Measurements from ENCODE around the gene MBNL3. TPM values are rescaled to one million over a fixed set of nuclear protein-coding genes. Genes with fewer than 3 reads are reported as not detected.

Gene MBNL3
- total RNA-seq, 1 experiment from 2014 or later = 2.6 TPM

DNA sequence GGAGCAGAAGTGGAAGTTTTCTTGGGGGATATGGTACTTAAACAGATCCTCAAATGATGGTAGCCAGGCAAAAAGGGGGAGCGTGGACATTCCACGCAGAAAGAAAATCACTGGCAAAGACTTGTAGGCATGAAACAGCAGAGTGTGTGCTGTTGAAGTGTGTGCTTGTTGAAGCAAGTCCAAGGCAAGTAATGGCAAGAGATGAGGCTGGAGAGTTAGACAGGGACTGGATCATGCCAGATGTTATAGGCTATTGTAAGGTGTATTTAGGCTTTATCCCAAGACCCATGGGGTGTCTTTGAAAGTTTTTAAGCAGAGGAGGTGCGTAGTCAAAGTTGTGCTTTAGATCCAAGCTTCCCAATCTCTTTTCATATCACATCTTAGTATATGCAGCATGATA is 124.5 kb downstream of the MBNL3 start:
- TF ChIP-seq, protein P1, sequence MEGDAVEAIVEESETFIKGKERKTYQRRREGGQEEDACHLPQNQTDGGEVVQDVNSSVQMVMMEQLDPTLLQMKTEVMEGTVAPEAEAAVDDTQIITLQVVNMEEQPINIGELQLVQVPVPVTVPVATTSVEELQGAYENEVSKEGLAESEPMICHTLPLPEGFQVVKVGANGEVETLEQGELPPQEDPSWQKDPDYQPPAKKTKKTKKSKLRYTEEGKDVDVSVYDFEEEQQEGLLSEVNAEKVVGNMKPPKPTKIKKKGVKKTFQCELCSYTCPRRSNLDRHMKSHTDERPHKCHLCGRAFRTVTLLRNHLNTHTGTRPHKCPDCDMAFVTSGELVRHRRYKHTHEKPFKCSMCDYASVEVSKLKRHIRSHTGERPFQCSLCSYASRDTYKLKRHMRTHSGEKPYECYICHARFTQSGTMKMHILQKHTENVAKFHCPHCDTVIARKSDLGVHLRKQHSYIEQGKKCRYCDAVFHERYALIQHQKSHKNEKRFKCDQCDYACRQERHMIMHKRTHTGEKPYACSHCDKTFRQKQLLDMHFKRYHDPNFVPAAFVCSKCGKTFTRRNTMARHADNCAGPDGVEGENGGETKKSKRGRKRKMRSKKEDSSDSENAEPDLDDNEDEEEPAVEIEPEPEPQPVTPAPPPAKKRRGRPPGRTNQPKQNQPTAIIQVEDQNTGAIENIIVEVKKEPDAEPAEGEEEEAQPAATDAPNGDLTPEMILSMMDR (conservative IDR thresholded peaks at IDR 0.05) = no peak
- no peak overlapping the region for H3T11ph ChIP-seq (ENCODE audit: low read length)
- peak overlapping the region; percentile 96 for H3K23ac ChIP-seq (ENCODE audit: insufficient read length, low read depth, low read length)
- H3K9me3 ChIP-seq (ENCODE audit: control insufficient read depth, low read depth, low read length) = no peaks in the 10 kb centered on the region
- no peaks in the 10 kb centered on the region for H3K23me2 ChIP-seq (ENCODE audit: insufficient read length, low read depth, low read length, poor library complexity, severe bottlenecking)
- peak overlapping the region; percentile 21 for H2BK5ac ChIP-seq (ENCODE audit: insufficient read length, low read length)
- H2BK120ac ChIP-seq (ENCODE audit: low read depth, low read length, poor library complexity, severe bottlenecking) = no peak overlapping the region
- no peak overlapping the region for H4K91ac ChIP-seq (ENCODE audit: insufficient read length, low read depth, low read length)
- no peak overlapping the region for H3K14ac ChIP-seq (ENCODE audit: insufficient read depth, low read length)
- no peak overlapping the region for H2BK20ac ChIP-seq (ENCODE audit: low read depth, low read length, poor library complexity, severe bottlenecking)
- no peaks in the 10 kb centered on the region for H3K79me1 ChIP-seq (ENCODE audit: insufficient read depth, low read depth, low read length, poor library complexity, severe bottlenecking)
- Mint-ChIP-seq H3K27me3 (ENCODE audit: low read depth) (peaks cover 100% of the 10 kb centered on the region), H3K9me3 (peaks cover 2 to 6% of the 10 kb centered on the region in 2 experiments; a peak in 4 of 5 replicates), H3K27ac (no peak overlapping the region), H3K4me3 (no peak overlapping the region), H3K4me1 (peaks cover 24 to 26% of the 10 kb centered on the region in 2 experiments), H3K36me3 (ENCODE audit: insufficient read depth in 1 of 3, low read depth in 3 of 3) (0 out of 7 replicates have a peak, but pooled peaks cover 0 to 1% (median 0%) of the 10 kb centered on the region in 3 experiments)
- no peak overlapping the region for H3K18ac ChIP-seq (ENCODE audit: insufficient read length, low read depth, low read length)
- H3K4me2 ChIP-seq (ENCODE audit: insufficient read depth, insufficient read length, low read length) = no peak overlapping the region
- DNase-seq = no peak
- no peaks in the 10 kb centered on the region for H3K4me1 ChIP-seq (ENCODE audit: insufficient read depth, low read length)
- no peak overlapping the region for H2BK12ac ChIP-seq (ENCODE audit: insufficient read length, low read depth, low read length)
- no peak overlapping the region for H4K5ac ChIP-seq (ENCODE audit: insufficient read length, low read depth, low read length)
- no peak overlapping the region for H4K8ac ChIP-seq (replicated peaks; ENCODE audit: insufficient read length, low read depth, low read length)
- H2AK5ac ChIP-seq (ENCODE audit: insufficient read length, low read length) = no peak overlapping the region
- peaks cover 41% of the 10 kb centered on the region for H3K27me3 ChIP-seq (ENCODE audit: insufficient read depth, low read length)
- no peak overlapping the region for H2BK15ac ChIP-seq (ENCODE audit: low read depth, low read length)
- H3K9ac ChIP-seq (ENCODE audit: extremely low read depth, insufficient read length, low read length) = no peak overlapping the region
- H3K56ac ChIP-seq (ENCODE audit: insufficient read length, low read depth, low read length) = no peak overlapping the region
- no peak overlapping the region for H2AFZ ChIP-seq (ENCODE audit: low read length)
- no peak overlapping the region for H3K4ac ChIP-seq (ENCODE audit: low read depth, low read length)
- H3K27ac ChIP-seq (ENCODE audit: insufficient read length, low read depth, low read length) = no peak overlapping the region
- no peaks in the 10 kb centered on the region for H3K79me2 ChIP-seq (ENCODE audit: insufficient read depth, low read length)
- no peaks in the 10 kb centered on the region for H4K20me1 ChIP-seq (ENCODE audit: control insufficient read depth, insufficient read depth, insufficient read length)
- WGBS (ENCODE audit: extremely low coverage, insufficient read length, low lambda C conversion rate) = no CpG with 5 or more reads among the region's 3 CpGs
